Activated CD4-positive, alpha-beta T cell treated with anti-CD3 and anti-CD28 coated beads, Interleukin-2, amount 50 U/mL, for 24 hours (primary cell): ENCODE measurements around the gene ADAMTS2.

ENCODE experiments used
- DNase-seq, 2 donors: peaks; one replicate each; pipeline ENCODE4 v3.0.0-alpha.2; 2020; ENCODE audit warnings: low read depth in 1 of 2, low spot score in 1 of 2

Gene ADAMTS2

GRCh38 chr5:179311581-179311980 lies 33.7 kb downstream of the ADAMTS2 start:
- DNase-seq = no peak

- DNase-seq = no peak
Measured at GRCh38 chr5:179311091-179311470, 34.2 kb downstream of the ADAMTS2 start.

GRCh38 chr5:179310439-179311090 lies 34.7 kb downstream of the ADAMTS2 start:
- DNase-seq = no peak

GRCh38 chr5:179309751-179310320 lies 35.4 kb downstream of the ADAMTS2 start:
- DNase-seq = no peak

- no peak for DNase-seq
Measured at GRCh38 chr5:179309383-179309670, 35.9 kb downstream of the ADAMTS2 start.

- no peak for DNase-seq
Measured at GRCh38 chr5:179308563-179309382, 36.5 kb downstream of the ADAMTS2 start.

- DNase-seq = no peak
Measured at GRCh38 chr5:179307931-179308471, 37.3 kb downstream of the ADAMTS2 start.

GRCh38 chr5:179307013-179307800 lies 38.1 kb downstream of the ADAMTS2 start:
- no peak for DNase-seq

- DNase-seq = no peak
Measured at GRCh38 chr5:179306191-179307012, 38.9 kb downstream of the ADAMTS2 start.

- DNase-seq = no peak
Measured at GRCh38 chr5:179304871-179305270, 40.4 kb downstream of the ADAMTS2 start.

- DNase-seq = no peak
Measured at GRCh38 chr5:179304466-179304865, 40.8 kb downstream of the ADAMTS2 start.

GRCh38 chr5:179303451-179304200 lies 41.6 kb downstream of the ADAMTS2 start:
- no peak for DNase-seq

GRCh38 chr5:179302499-179303185 lies 42.6 kb downstream of the ADAMTS2 start:
- no peak for DNase-seq

GRCh38 chr5:179301796-179302195 lies 43.5 kb downstream of the ADAMTS2 start:
- no peak for DNase-seq

- no peak for DNase-seq
Measured at GRCh38 chr5:179301376-179301775, 43.9 kb downstream of the ADAMTS2 start.

GRCh38 chr5:179300581-179301180 lies 44.6 kb downstream of the ADAMTS2 start:
- no peak for DNase-seq

- DNase-seq = no peak
Measured at GRCh38 chr5:179298181-179298993, 46.9 kb downstream of the ADAMTS2 start.
